H9 (cell line): ENCODE data around the gene MAP1B. TPM values are rescaled to one million over a fixed set of nuclear protein-coding genes. Genes with fewer than 3 reads are reported as not detected.
A peak's percentile ranks its signal among the peaks of the same experiment; 100 is the strongest.

Experiments used
- DNase-seq: peaks from one replicate; pipeline ENCODE4 v3.0.0-alpha.2; 2017
- H2AFZ ChIP-seq: one replicate; pipeline ENCODE4 v1.6.1; 2013; ENCODE audit warnings: mild to moderate bottlenecking, low read length, control low read depth, moderate library complexity
- H2AK5ac ChIP-seq: 2 replicates; pipeline ENCODE4 v1.6.1; 2013; ENCODE audit warnings: low read length, control low read depth, mixed read lengths; ENCODE audit not compliant: insufficient read length
- H2BK120ac ChIP-seq: one replicate; pipeline ENCODE4 v1.6.1; 2013; ENCODE audit warnings: low read depth, mild to moderate bottlenecking, low read length, control low read depth, inconsistent platforms; ENCODE audit not compliant: poor library complexity, severe bottlenecking
- H2BK12ac ChIP-seq: 2 replicates; pipeline ENCODE4 v1.6.1; 2013; ENCODE audit warnings: low read length, control low read depth, mixed read lengths, low read depth; ENCODE audit not compliant: insufficient read length
- H2BK15ac ChIP-seq: 2 replicates; pipeline ENCODE4 v1.6.1; 2013; ENCODE audit warnings: low read depth, low read length, control low read depth
- H2BK20ac ChIP-seq: one replicate; pipeline ENCODE4 v1.6.1; 2013; ENCODE audit warnings: low read depth, mild to moderate bottlenecking, low read length, control low read depth, inconsistent platforms; ENCODE audit not compliant: poor library complexity, severe bottlenecking
- H2BK5ac ChIP-seq: 2 replicates; pipeline ENCODE4 v1.6.1; 2013; ENCODE audit warnings: low read length, control low read depth, mixed read lengths; ENCODE audit not compliant: insufficient read length
- H3K14ac ChIP-seq: 2 replicates; pipeline ENCODE4 v1.6.1; 2013; ENCODE audit warnings: low read length, control low read depth; ENCODE audit not compliant: insufficient read depth
- H3K18ac ChIP-seq: 2 replicates; pipeline ENCODE4 v1.6.1; 2013; ENCODE audit warnings: low read depth, mild to moderate bottlenecking, mixed read lengths, low read length, control low read depth; ENCODE audit not compliant: insufficient read length
- H3K23ac ChIP-seq: 2 replicates; pipeline ENCODE4 v1.6.1; 2013; ENCODE audit warnings: low read length, control low read depth, mixed read lengths, low read depth; ENCODE audit not compliant: insufficient read length
- H3K23me2 ChIP-seq: 2 replicates; pipeline ENCODE4 v1.6.1; 2013; ENCODE audit warnings: low read depth, mild to moderate bottlenecking, mixed read lengths, low read length, control low read depth; ENCODE audit not compliant: insufficient read length, poor library complexity, severe bottlenecking
- H3K27ac ChIP-seq: 2 replicates; pipeline ENCODE4 v1.5.1; 2013; ENCODE audit warnings: low read length, control low read depth, mixed read lengths, low read depth; ENCODE audit not compliant: insufficient read length
- H3K27me3 ChIP-seq: 2 replicates; pipeline ENCODE4 v1.6.1; 2013; ENCODE audit warnings: low read length, control low read depth, inconsistent platforms; ENCODE audit not compliant: insufficient read depth
- H3K4ac ChIP-seq: 2 replicates; pipeline ENCODE4 v1.6.1; 2013; ENCODE audit warnings: low read depth, mild to moderate bottlenecking, control low read depth, inconsistent platforms, low read length, moderate library complexity
- H3K4me1 ChIP-seq: 2 replicates; pipeline ENCODE4 v1.6.1; 2013; ENCODE audit warnings: low read length, control low read depth, inconsistent platforms; ENCODE audit not compliant: insufficient read depth
- H3K4me2 ChIP-seq: 2 replicates; pipeline ENCODE4 v1.6.1; 2013; ENCODE audit warnings: low read length, control low read depth, mixed read lengths; ENCODE audit not compliant: insufficient read length, insufficient read depth
- H3K56ac ChIP-seq: 2 replicates; pipeline ENCODE4 v1.6.1; 2013; ENCODE audit warnings: low read depth, mild to moderate bottlenecking, mixed read lengths, low read length, control low read depth; ENCODE audit not compliant: insufficient read length
- H3K79me1 ChIP-seq: 2 replicates; pipeline ENCODE4 v1.6.1; 2013; ENCODE audit warnings: low read depth, mild to moderate bottlenecking, moderate library complexity, low read length, control low read depth, inconsistent platforms; ENCODE audit not compliant: insufficient read depth, poor library complexity, severe bottlenecking
- H3K79me2 ChIP-seq: 2 replicates; pipeline ENCODE4 v1.6.1; 2013; ENCODE audit warnings: low read length, control low read depth, inconsistent platforms; ENCODE audit not compliant: insufficient read depth
- H3K9ac ChIP-seq: 2 replicates; pipeline ENCODE4 v1.6.1; 2013; ENCODE audit warnings: low read length, control low read depth, mixed read lengths; ENCODE audit not compliant: insufficient read length; ENCODE audit errors: extremely low read depth
- H3K9me3 ChIP-seq: one replicate; pipeline ENCODE4 v1.6.1; 2013; ENCODE audit warnings: low read depth, low read length, inconsistent platforms; ENCODE audit not compliant: control insufficient read depth
- H3T11ph ChIP-seq: one replicate; pipeline ENCODE4 v1.6.1; 2013; ENCODE audit warnings: mild to moderate bottlenecking, low read length, control low read depth, inconsistent platforms
- H4K20me1 ChIP-seq: one replicate; pipeline ENCODE4 v1.6.1; 2013; ENCODE audit not compliant: control insufficient read depth, insufficient read length, insufficient read depth
- H4K5ac ChIP-seq: 2 replicates; pipeline ENCODE4 v1.6.1; 2013; ENCODE audit warnings: low read depth, mild to moderate bottlenecking, mixed read lengths, low read length, control low read depth; ENCODE audit not compliant: insufficient read length
- H4K8ac ChIP-seq: replicated peaks from 2 replicates; pipeline ENCODE4 v1.6.1; 2013; ENCODE audit warnings: low read length, control low read depth, mixed read lengths, low read depth; ENCODE audit not compliant: insufficient read length
- H4K91ac ChIP-seq: 2 replicates; pipeline ENCODE4 v1.6.1; 2013; ENCODE audit warnings: low read depth, mild to moderate bottlenecking, moderate library complexity, mixed read lengths, low read length, control low read depth; ENCODE audit not compliant: insufficient read length
- H3K27ac Mint-ChIP-seq, 3 experiments: 2 replicates in 2 of 3; 3 replicates in 1 of 3; pipeline ENCODE4 v1.8.0; 2020 to 2021; ENCODE audit warnings: mixed read lengths in 3 of 3, mild to moderate bottlenecking in 1 of 3, moderate library complexity in 1 of 3
- H3K27me3 Mint-ChIP-seq: 2 replicates; pipeline ENCODE4 v1.8.0; 2021; ENCODE audit warnings: low read depth, mild to moderate bottlenecking, moderate library complexity, mixed read lengths
- H3K36me3 Mint-ChIP-seq, 3 experiments: 2 replicates in 2 of 3; 3 replicates in 1 of 3; pipeline ENCODE4 v1.8.0; 2020 to 2021; ENCODE audit warnings: low read depth in 3 of 3, mixed read lengths in 3 of 3; ENCODE audit not compliant: insufficient read depth in 1 of 3
- H3K4me1 Mint-ChIP-seq, 2 experiments: 2 replicates each; pipeline ENCODE4 v1.8.0; 2020; ENCODE audit warnings: mixed read lengths in 2 of 2
- H3K4me3 Mint-ChIP-seq, 2 experiments: 2 replicates in 1 of 2; 3 replicates in 1 of 2; pipeline ENCODE4 v1.8.0; 2020 to 2021; ENCODE audit warnings: mild to moderate bottlenecking in 2 of 2, mixed read lengths in 2 of 2, moderate library complexity in 1 of 2
- H3K9me3 Mint-ChIP-seq, 2 experiments: 2 replicates in 1 of 2; 3 replicates in 1 of 2; pipeline ENCODE4 v1.8.0; 2020; ENCODE audit warnings: mild to moderate bottlenecking in 2 of 2, mixed read lengths in 2 of 2, moderate library complexity in 1 of 2
- CTCF ChIP-seq: fragments of 200-600 bp; sonication (generic); conservative IDR thresholded peaks from 3 replicates; pipeline ENCODE4 v1.8.0; 2021; ENCODE audit warnings: antibody characterized with exemption, mild to moderate bottlenecking
- WGBS: extraction: QIAGEN DNeasy Blood & Tissue Kit; methylation state at CpG from one replicate; pipeline ENCODE4 v1.1.7; 2013; ENCODE audit warnings: missing lambda C conversion rate, low lambda C conversion rate, mixed read lengths; ENCODE audit not compliant: insufficient read length; ENCODE audit errors: extremely low coverage; 5-methylcytosine and 5-hydroxymethylcytosine counted together
- total RNA-seq: library from RNA; stranded (reverse); gene quantifications from 2 replicates; pipeline ENCODE4 v1.2.1, GENCODE V29; 2021

The MAP1B gene
- total RNA-seq, 1 experiment from 2014 or later = 67.5 TPM

- Histone ChIP-seq H3K79me2 (no peaks in the 10 kb centered on the region), H2AFZ (no peak overlapping the region), H2BK120ac (no peak overlapping the region), H3K9ac (no peak overlapping the region), H4K20me1 (no peaks in the 10 kb centered on the region), H3K27ac (no peak overlapping the region), H3K56ac (no peak overlapping the region), H3T11ph (no peak overlapping the region), H2BK5ac (no peak overlapping the region), H4K8ac (no peak overlapping the region), H3K4me2 (no peak overlapping the region), H3K18ac (no peak overlapping the region), H3K14ac (no peak overlapping the region), H3K9me3 (no peaks in the 10 kb centered on the region), H3K23ac (no peak overlapping the region), H3K27me3 (no peaks in the 10 kb centered on the region), H3K79me1 (no peaks in the 10 kb centered on the region), H2BK20ac (no peak overlapping the region), H3K23me2 (no peaks in the 10 kb centered on the region), H2BK12ac (no peak overlapping the region), H2AK5ac (no peak overlapping the region), H3K4me1 (peaks cover 11% of the 10 kb centered on the region), H3K4ac (no peak overlapping the region), H4K91ac (no peak overlapping the region), H2BK15ac (no peak overlapping the region), H4K5ac (no peak overlapping the region)
- Mint-ChIP-seq H3K27ac (peak overlapping the region in 1 of 3 experiments; percentile 72; a peak in 4 of 7 replicates), H3K4me1 (peaks cover 48 to 64% of the 10 kb centered on the region in 2 experiments), H3K36me3 (peaks cover 0 to 3% (median 0%) of the 10 kb centered on the region in 3 experiments; a peak in 1 of 7 replicates), H3K4me3 (no peak overlapping the region), H3K9me3 (no peaks in the 10 kb centered on the region), H3K27me3 (no peaks in the 10 kb centered on the region)
- no peak for TF ChIP-seq CTCF
- WGBS = no CpG with 5 or more reads among the region's 3 CpGs
- DNase-seq = no peak
Observed at GRCh38 chr5:72245951-72246532, 138.8 kb downstream of the MAP1B start.
